OCI-LY3 (cell line): ENCODE data around the gene C2orf80.

Experiments used
- CTCF ChIP-seq: fragments of 200-600, 300-600 bp; sonication (generic); IDR thresholded peaks from 2 replicates; pipeline ENCODE4 v1.5.1; 2014; ENCODE audit warnings: antibody characterized with exemption, low read length, low read depth
- EZH2phosphoT487 ChIP-seq: fragments of 200-600 bp; shearing (Covaris generic); IDR thresholded peaks from 2 replicates; pipeline ENCODE4 v1.6.1; 2018; ENCODE audit warnings: antibody characterized with exemption, mixed run types, low read depth

- TF ChIP-seq CTCF: no peak
- TF ChIP-seq EZH2phosphoT487: no peak
Measured at GRCh38 chr2:208182835-208183234, 7.0 kb downstream of the C2orf80 start.
